NT2/D1 (cell line): ENCODE data around the gene FEM1A.
"Not testable (repeated sequence)": the region's sequence is repeated elsewhere in the genome, so short reads cannot be mapped to it uniquely, and the experiment has no call there.

Experiments used
- DNase-seq: peaks from one replicate; pipeline ENCODE4 v3.0.0-alpha.2; 2011; ENCODE audit warnings: low read depth, low spot score
- H3K27me3 ChIP-seq: 2 replicates; pipeline ENCODE4 v1.6.0; 2011; ENCODE audit warnings: mild to moderate bottlenecking; ENCODE audit not compliant: insufficient read length, insufficient read depth
- H3K36me3 ChIP-seq: 2 replicates; pipeline ENCODE4 v1.6.1; 2011; ENCODE audit warnings: mild to moderate bottlenecking, low read length, mixed read lengths; ENCODE audit not compliant: insufficient read depth, insufficient read length
- H3K4me1 ChIP-seq: 2 replicates; pipeline ENCODE4 v1.5.1; 2011; ENCODE audit not compliant: insufficient read depth, insufficient read length
- H3K4me3 ChIP-seq: 2 replicates; pipeline ENCODE4 v1.5.1; 2011; ENCODE audit warnings: low read depth; ENCODE audit not compliant: insufficient read length
- H3K9ac ChIP-seq: 2 replicates; pipeline ENCODE4 v1.6.0; 2011; ENCODE audit warnings: low read depth; ENCODE audit not compliant: insufficient read length
- H3K9me3 ChIP-seq: 2 replicates; pipeline ENCODE4 v1.5.1; 2011; ENCODE audit warnings: mild to moderate bottlenecking, low read length; ENCODE audit not compliant: insufficient read depth
- SUZ12 ChIP-seq: IDR thresholded peaks from 2 replicates; pipeline ENCODE4 v1.6.1; 2011; ENCODE audit not compliant: insufficient read length, insufficient read depth; ENCODE audit errors: extremely low read depth
- YY1 ChIP-seq: IDR thresholded peaks from 2 replicates; pipeline ENCODE4 v1.6.1; 2011; ENCODE audit not compliant: insufficient read length, insufficient read depth
- ZNF274 ChIP-seq: IDR thresholded peaks from 2 replicates; pipeline ENCODE4 v1.6.1; 2011; ENCODE audit warnings: mild to moderate bottlenecking, low read depth, low read length

Gene FEM1A

GRCh38 chr19:4794971-4795370, 3.4 kb downstream of the FEM1A start:
- peak overlapping the region; percentile 54 for H3K9ac ChIP-seq
- H3K4me1 ChIP-seq, result peaks cover 22% of the 10 kb centered on the region
- no peaks in the 10 kb centered on the region for H3K27me3 ChIP-seq
- DNase-seq, result no peak
- H3K36me3 ChIP-seq, result peaks cover 61% of the 10 kb centered on the region
- no peak overlapping the region for H3K4me3 ChIP-seq
- H3K9me3 ChIP-seq, result no peaks in the 10 kb centered on the region
- TF ChIP-seq YY1 (no peak), SUZ12 (no peak), ZNF274 (no peak)

- Histone ChIP-seq H3K27me3 (no peaks in the 10 kb centered on the region), H3K36me3 (peaks cover 61% of the 10 kb centered on the region), H3K4me3 (no peak overlapping the region), H3K9me3 (no peaks in the 10 kb centered on the region), H3K4me1 (peaks cover 22% of the 10 kb centered on the region), H3K9ac (peak overlapping the region; percentile 54)
- no peak for DNase-seq
- TF ChIP-seq ZNF274 (no peak), SUZ12 (no peak), YY1 (no peak)
Measured at GRCh38 chr19:4795400-4795799, 3.9 kb downstream of the FEM1A start.

DNA sequence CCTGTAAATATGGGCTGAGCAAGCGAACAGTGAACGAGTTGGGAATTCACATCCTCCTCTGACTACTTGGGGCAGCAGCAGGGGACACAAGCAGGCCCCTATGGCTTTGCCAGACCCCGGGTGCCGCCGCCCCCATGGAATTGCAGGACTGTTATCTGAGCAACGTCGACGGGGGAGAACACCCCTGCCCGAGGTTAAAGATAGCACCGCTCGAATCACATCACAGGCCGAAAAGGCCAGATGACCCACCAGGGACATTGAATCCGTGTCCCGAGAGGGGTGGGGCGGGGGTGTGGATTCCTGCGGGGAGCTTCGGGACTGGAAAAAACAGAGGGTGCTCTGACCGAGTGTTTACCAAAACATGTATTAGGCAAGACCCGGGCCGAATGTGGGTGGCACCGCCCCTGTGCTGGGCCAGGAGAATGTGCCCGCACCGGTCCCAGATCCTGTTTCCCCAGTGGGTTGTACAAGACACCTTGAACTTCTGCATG, 9.1 kb downstream of the FEM1A start:
- Histone ChIP-seq H3K27me3 (no peaks in the 10 kb centered on the region), H3K9ac (no peak overlapping the region), H3K4me3 (no peak overlapping the region), H3K4me1 (no peaks in the 10 kb centered on the region), H3K36me3 (peaks cover 27% of the 10 kb centered on the region), H3K9me3 (no peaks in the 10 kb centered on the region)
- DNase-seq, result no peak
- TF ChIP-seq ZNF274, result no peak
- no peak for TF ChIP-seq YY1
- TF ChIP-seq SUZ12, result no peak

DNA sequence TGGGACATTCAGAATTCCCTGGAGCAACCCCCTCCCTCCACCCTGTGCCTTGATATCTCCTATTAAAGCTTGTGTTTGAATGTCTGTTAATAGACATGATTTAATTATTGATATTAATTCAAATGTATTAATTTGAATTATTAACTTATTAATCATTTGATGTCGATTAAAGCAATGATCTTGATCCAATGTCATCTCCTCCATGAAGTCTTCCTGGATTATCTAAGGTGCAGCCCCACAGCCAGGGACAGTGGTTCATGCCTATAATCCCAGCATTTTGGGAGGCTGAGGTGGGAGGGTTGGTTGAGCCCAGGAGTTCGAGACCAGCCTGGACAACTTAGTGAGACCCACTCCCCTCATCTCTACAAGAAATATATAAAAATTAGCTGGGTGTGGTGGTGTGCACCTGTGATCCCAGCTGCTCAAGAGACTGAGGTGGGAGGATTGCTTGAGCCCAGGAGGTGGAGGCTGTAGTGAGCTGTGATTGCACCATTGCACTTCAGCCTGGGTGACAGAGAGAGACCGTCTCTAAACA, 9.6 kb downstream of the FEM1A start:
- Histone ChIP-seq H3K9me3 (no peaks in the 10 kb centered on the region), H3K27me3 (no peaks in the 10 kb centered on the region), H3K4me1 (no peaks in the 10 kb centered on the region), H3K36me3 (peaks cover 23% of the 10 kb centered on the region), H3K9ac (no peak overlapping the region), H3K4me3 (no peak overlapping the region)
- no peak for DNase-seq
- TF ChIP-seq SUZ12 (no peak), YY1 (no peak)

- peaks cover 9% of the 10 kb centered on the region for H3K36me3 ChIP-seq
- no peak overlapping the region for H3K4me3 ChIP-seq
- H3K4me1 ChIP-seq, result no peaks in the 10 kb centered on the region
- DNase-seq, result no peak
- no peaks in the 10 kb centered on the region for H3K9me3 ChIP-seq
- peak overlapping the region; percentile 42 for H3K9ac ChIP-seq
- TF ChIP-seq SUZ12 (no peak), ZNF274 (no peak), YY1 (no peak)
- H3K27me3 ChIP-seq, result no peaks in the 10 kb centered on the region
Measured at GRCh38 chr19:4802711-4803110, 11.2 kb downstream of the FEM1A start.

GRCh38 chr19:4803736-4804695, 12.5 kb downstream of the FEM1A start:
- H3K36me3 ChIP-seq, result peaks cover 2% of the 10 kb centered on the region
- peak; percentile 73 for DNase-seq
- H3K27me3 ChIP-seq, result no peaks in the 10 kb centered on the region
- H3K9ac ChIP-seq, result peak overlapping the region; percentile 2
- H3K4me3 ChIP-seq, result no peak overlapping the region
- no peaks in the 10 kb centered on the region for H3K4me1 ChIP-seq
- no peaks in the 10 kb centered on the region for H3K9me3 ChIP-seq
- no peak for TF ChIP-seq YY1
- no peak for TF ChIP-seq ZNF274
- TF ChIP-seq SUZ12, result no peak

DNA sequence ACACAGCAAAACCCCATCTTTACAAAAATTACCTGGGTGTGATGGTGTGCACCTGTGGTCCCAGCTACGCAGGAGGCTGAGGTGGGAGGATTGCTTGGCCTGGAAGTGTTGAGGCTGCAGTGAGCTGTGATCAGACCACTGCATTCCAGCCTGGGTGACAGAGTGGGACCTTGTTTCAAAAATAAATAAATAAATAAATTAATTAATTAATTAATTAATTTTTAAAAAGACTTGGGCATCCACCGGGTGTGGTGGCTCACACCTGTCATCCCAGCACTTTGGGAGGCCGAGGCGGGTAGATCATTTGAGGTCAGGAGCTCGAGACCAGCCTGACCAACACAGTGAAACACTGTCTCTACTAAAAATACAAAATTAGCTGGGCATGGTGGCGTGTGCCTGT, 13.6 kb downstream of the FEM1A start:
- H3K36me3 ChIP-seq, H3K27me3 ChIP-seq, H3K9ac ChIP-seq, DNase-seq, H3K4me3 ChIP-seq, H3K9me3 ChIP-seq, H3K4me1 ChIP-seq: not testable (repeated sequence)

- DNase-seq, result no peak
- no peaks in the 10 kb centered on the region for H3K27me3 ChIP-seq
- H3K9ac ChIP-seq, result no peak overlapping the region
- no peaks in the 10 kb centered on the region for H3K36me3 ChIP-seq
- no peaks in the 10 kb centered on the region for H3K4me1 ChIP-seq
- no peak for TF ChIP-seq SUZ12
- TF ChIP-seq YY1, result no peak
- no peak for TF ChIP-seq ZNF274
- H3K4me3 ChIP-seq, result no peak overlapping the region
- H3K9me3 ChIP-seq, result no peaks in the 10 kb centered on the region
Measured at GRCh38 chr19:4806384-4806783, 14.8 kb downstream of the FEM1A start.
